HG03175 (cell line): ENCODE measurements around the gene TBC1D20.
A peak's percentile ranks its signal among the peaks of the same experiment; 100 is the strongest.
"Not testable (repeated sequence)": the region's sequence is repeated elsewhere in the genome, so short reads cannot be mapped to it uniquely, and the experiment has no call there.

Experiments
- ATAC-seq: cut with Tn5 transposase; IDR thresholded peaks from one replicate; pipeline ENCODE4 v1.9.1; 2021; ENCODE audit warnings: mild to moderate bottlenecking, moderate library complexity; ENCODE audit not compliant: unreplicated experiment

TBC1D20 gene

GRCh38 chr20:476561-477249 lies 14.4 kb upstream of the TBC1D20 start:
- not testable (repeated sequence) for ATAC-seq

- ATAC-seq, result no peak
Observed at GRCh38 chr20:475463-476357, 13.4 kb upstream of the TBC1D20 start.

GRCh38 chr20:474581-474980 lies 12.2 kb upstream of the TBC1D20 start:
- ATAC-seq, result no peak

- ATAC-seq, result no peak
Observed at GRCh38 chr20:472889-473292, 10.6 kb upstream of the TBC1D20 start.

GRCh38 chr20:472137-472846 lies 10.0 kb upstream of the TBC1D20 start:
- no peak for ATAC-seq

GRCh38 chr20:469746-470490 lies 7.6 kb upstream of the TBC1D20 start:
- ATAC-seq, result no peak

GRCh38 chr20:467755-468154 lies 5.4 kb upstream of the TBC1D20 start:
- ATAC-seq, result no peak

- peak; percentile 32 for ATAC-seq
Observed at GRCh38 chr20:461254-462198, 807 bp downstream of the TBC1D20 start.

- no peak for ATAC-seq
Observed at GRCh38 chr20:460707-461106, 1.6 kb downstream of the TBC1D20 start.

- no peak for ATAC-seq
Observed at GRCh38 chr20:460180-460579, 2.2 kb downstream of the TBC1D20 start.

- no peak for ATAC-seq
Observed at GRCh38 chr20:458776-459175, 3.6 kb downstream of the TBC1D20 start.

GRCh38 chr20:454951-455350 lies 7.4 kb downstream of the TBC1D20 start:
- no peak for ATAC-seq

- ATAC-seq, result not testable (repeated sequence)
Observed at GRCh38 chr20:452021-452420, 10.3 kb downstream of the TBC1D20 start.

- ATAC-seq, result no peak
Observed at GRCh38 chr20:445514-446336, 16.6 kb downstream of the TBC1D20 start.

- ATAC-seq, result no peak
Observed at GRCh38 chr20:444862-445426, 17.4 kb downstream of the TBC1D20 start.

GRCh38 chr20:444117-444516 lies 18.2 kb downstream of the TBC1D20 start:
- no peak for ATAC-seq

- ATAC-seq, result no peak
Observed at GRCh38 chr20:443223-443775, 19.0 kb downstream of the TBC1D20 start.

GRCh38 chr20:440636-441035 lies 21.7 kb downstream of the TBC1D20 start:
- ATAC-seq, result no peak
